ENCODE results near the gene CCDC8.

CCDC8 gene, protein sequence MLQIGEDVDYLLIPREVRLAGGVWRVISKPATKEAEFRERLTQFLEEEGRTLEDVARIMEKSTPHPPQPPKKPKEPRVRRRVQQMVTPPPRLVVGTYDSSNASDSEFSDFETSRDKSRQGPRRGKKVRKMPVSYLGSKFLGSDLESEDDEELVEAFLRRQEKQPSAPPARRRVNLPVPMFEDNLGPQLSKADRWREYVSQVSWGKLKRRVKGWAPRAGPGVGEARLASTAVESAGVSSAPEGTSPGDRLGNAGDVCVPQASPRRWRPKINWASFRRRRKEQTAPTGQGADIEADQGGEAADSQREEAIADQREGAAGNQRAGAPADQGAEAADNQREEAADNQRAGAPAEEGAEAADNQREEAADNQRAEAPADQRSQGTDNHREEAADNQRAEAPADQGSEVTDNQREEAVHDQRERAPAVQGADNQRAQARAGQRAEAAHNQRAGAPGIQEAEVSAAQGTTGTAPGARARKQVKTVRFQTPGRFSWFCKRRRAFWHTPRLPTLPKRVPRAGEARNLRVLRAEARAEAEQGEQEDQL

DNA sequence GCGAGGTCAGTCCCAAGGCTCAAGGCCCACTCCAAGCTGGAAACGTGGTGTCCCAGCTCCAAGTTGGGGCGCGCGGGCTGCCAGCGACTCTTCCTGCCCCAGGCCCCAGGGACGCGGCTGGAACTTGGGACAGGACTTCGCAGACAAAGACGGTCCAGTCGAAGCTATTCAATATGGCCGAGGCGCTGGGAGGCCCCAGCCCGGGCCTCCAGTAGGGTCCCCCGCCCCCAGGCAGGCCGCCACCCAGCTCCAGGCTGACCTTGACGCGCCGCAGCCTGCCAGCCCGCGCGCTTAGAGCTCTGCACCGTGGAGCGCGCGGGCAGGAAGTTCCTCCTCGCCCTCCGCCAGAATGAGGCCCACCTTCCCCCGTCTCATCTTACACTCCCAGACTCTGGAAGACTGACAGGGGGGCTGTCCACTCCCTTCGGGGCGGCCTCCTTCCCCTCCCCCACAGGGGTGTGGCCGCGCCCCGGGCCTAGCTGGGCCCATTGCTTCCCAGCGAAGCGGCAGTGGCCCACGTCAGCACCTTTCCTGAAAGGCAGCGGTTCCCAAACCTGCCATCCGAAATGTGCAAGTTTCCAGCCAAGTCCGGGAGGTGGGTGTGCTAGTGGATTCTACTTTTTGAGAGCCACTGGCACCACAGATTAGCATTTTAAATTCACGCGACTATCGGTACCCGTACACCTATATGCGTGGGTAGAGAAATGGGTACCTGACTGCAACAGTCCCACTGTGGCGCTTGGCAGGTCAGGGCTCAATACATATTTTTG is at the start of gene CCDC8:
Gene CCDC8 (minus strand): TSS at position 303 of the 770 bp plus-strand sequence. CDS start 754 bp downstream, outside the sequence.
- DNase-seq, result peak; percentile 79 to 93
- intact Hi-C loops (cut with DNase I; ENCODE audit: low total_unique reads), result no loop called here
- Histone ChIP-seq H3K4me3 (peak within 1 kb of the TSS; percentile 58 to 71), H3K4me1 (peaks cover 3 to 69% (median 43%) of the 10 kb centered on the region in 4 donors), H3K27ac (peak within 1 kb of the TSS; percentile 81 to 85), H3K9me3 (no peaks in the 10 kb centered on the region), H3K27me3 (no peaks in the 10 kb centered on the region), H3K36me3 (no peaks in the 10 kb centered on the region)
- TF ChIP-seq, protein P1, sequence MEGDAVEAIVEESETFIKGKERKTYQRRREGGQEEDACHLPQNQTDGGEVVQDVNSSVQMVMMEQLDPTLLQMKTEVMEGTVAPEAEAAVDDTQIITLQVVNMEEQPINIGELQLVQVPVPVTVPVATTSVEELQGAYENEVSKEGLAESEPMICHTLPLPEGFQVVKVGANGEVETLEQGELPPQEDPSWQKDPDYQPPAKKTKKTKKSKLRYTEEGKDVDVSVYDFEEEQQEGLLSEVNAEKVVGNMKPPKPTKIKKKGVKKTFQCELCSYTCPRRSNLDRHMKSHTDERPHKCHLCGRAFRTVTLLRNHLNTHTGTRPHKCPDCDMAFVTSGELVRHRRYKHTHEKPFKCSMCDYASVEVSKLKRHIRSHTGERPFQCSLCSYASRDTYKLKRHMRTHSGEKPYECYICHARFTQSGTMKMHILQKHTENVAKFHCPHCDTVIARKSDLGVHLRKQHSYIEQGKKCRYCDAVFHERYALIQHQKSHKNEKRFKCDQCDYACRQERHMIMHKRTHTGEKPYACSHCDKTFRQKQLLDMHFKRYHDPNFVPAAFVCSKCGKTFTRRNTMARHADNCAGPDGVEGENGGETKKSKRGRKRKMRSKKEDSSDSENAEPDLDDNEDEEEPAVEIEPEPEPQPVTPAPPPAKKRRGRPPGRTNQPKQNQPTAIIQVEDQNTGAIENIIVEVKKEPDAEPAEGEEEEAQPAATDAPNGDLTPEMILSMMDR (IDR thresholded peaks at IDR 0.05), result no peak

DNA sequence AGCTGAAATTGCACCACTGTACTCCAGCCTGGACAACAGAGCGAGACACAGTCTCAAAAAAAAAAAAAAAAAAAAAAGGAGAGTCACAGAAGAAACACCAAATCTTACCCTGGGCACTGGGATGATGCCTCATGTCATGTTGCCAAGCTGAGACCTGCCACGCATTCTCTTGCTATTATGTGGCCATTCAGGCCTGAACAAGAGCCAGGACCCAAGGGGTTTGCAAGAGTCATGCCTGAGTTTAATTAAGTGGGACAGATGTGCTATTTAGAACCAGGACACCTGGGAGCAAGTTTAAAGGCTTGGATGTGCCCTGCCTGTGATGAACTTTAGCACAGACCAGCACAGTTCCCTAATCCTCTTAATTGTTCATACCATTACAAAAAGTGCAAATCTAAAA is 48.2 kb upstream of the CCDC8 start:
- intact Hi-C loops (cut with DNase I; ENCODE audit: low total_unique reads), result no loop called here

GRCh38 chr19:46460981-46461380 is 47.6 kb upstream of the CCDC8 start:
- Histone ChIP-seq H3K4me3 (no peak overlapping the region), H3K9me3 (no peaks in the 10 kb centered on the region), H3K36me3 (no peaks in the 10 kb centered on the region), H3K27me3 (no peaks in the 10 kb centered on the region), H3K4me1 (peaks cover 0 to 3% (median 0%) of the 10 kb centered on the region in 4 donors), H3K27ac (no peak overlapping the region)
- intact Hi-C loops (cut with DNase I; ENCODE audit: low total_unique reads), result no loop called here
- TF ChIP-seq, protein P1 (IDR thresholded peaks at IDR 0.05), result no peak
- peak in 1 of 2 donors; percentile 9 for DNase-seq

More for the DNA sequence above, 48.2 kb upstream of the CCDC8 start:
- Histone ChIP-seq H3K27ac (no peak overlapping the region), H3K36me3 (no peaks in the 10 kb centered on the region), H3K4me1 (peaks cover 0 to 2% (median 0%) of the 10 kb centered on the region in 4 donors), H3K9me3 (no peaks in the 10 kb centered on the region), H3K27me3 (no peaks in the 10 kb centered on the region), H3K4me3 (no peak overlapping the region)
- no peak for DNase-seq
- TF ChIP-seq, protein P1 (IDR thresholded peaks at IDR 0.05), result no peak

DNA sequence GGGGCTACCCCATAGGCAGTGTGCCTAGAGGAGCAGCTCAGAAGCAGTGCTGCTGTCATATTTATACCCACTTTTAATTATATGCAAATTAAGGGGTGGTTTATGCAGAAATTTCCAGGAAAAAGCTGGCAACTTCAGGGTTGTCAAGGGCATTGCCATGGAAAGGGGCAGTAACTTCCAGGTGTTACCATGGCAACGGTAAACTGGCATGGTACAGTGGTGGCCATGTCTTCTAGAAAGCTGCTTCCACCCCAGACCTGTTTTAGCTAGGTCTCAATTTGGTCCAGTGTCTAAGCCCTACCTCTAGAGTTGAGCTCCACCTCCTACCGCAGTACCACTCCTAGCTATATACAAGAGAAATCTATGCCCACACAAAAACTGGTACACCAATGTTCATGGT is 46.7 kb upstream of the CCDC8 start:
- no peak for DNase-seq
- no peaks in the 10 kb centered on the region for H3K27me3 ChIP-seq
- intact Hi-C loops (cut with DNase I; ENCODE audit: low total_unique reads), result no loop called here
- peaks cover 0 to 3% (median 0%) of the 10 kb centered on the region in 4 donors for H3K4me1 ChIP-seq
- H3K36me3 ChIP-seq, result no peaks in the 10 kb centered on the region
- TF ChIP-seq, protein P1 (IDR thresholded peaks at IDR 0.05), result no peak
- H3K27ac ChIP-seq, result no peak overlapping the region
- H3K9me3 ChIP-seq, result no peaks in the 10 kb centered on the region
- H3K4me3 ChIP-seq, result no peak overlapping the region

DNA sequence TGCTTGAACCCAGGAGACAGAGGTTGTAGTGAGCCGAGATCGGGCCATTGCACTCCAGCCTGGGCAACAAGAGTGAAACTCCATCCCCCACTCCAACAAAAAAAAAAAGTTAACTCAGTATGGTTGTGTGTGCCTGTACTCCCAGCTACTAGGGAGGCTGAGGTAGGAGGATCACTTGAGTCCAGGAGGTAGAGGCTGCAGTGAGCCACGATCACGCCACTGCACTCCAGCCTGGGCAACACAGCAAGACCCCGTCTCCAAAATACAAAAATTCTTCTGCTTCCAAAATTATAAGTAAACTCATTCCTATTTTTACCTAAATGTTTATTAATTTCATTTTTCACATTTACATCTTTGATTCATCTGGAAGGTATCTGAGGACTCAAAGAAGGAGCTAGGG is 43.6 kb upstream of the CCDC8 start:
- intact Hi-C loops (cut with DNase I; ENCODE audit: low total_unique reads), result no loop called here
- TF ChIP-seq, protein P1 (IDR thresholded peaks at IDR 0.05), result no peak
- Histone ChIP-seq H3K27ac (no peak overlapping the region), H3K9me3 (no peaks in the 10 kb centered on the region), H3K4me1 (peaks cover 0 to 8% (median 2%) of the 10 kb centered on the region in 4 donors), H3K36me3 (no peaks in the 10 kb centered on the region), H3K27me3 (no peaks in the 10 kb centered on the region), H3K4me3 (no peak overlapping the region)
- no peak for DNase-seq
